ENCODE data around the gene CELF4. TPM values are rescaled to one million over a fixed set of nuclear protein-coding genes. Genes with fewer than 3 reads are reported as not detected.

CELF4 gene
- total RNA-seq, 1 experiment from 2014 or later: not detected

- no peaks in the 10 kb centered on the region for H3K9me3 ChIP-seq (ENCODE audit: control insufficient read depth, insufficient read depth, low read depth, low read length)
- no peak for TF ChIP-seq TCF7L2 (IDR thresholded peaks at IDR 0.05; ENCODE audit: low read depth, low read length)
- TF ChIP-seq, protein P1, sequence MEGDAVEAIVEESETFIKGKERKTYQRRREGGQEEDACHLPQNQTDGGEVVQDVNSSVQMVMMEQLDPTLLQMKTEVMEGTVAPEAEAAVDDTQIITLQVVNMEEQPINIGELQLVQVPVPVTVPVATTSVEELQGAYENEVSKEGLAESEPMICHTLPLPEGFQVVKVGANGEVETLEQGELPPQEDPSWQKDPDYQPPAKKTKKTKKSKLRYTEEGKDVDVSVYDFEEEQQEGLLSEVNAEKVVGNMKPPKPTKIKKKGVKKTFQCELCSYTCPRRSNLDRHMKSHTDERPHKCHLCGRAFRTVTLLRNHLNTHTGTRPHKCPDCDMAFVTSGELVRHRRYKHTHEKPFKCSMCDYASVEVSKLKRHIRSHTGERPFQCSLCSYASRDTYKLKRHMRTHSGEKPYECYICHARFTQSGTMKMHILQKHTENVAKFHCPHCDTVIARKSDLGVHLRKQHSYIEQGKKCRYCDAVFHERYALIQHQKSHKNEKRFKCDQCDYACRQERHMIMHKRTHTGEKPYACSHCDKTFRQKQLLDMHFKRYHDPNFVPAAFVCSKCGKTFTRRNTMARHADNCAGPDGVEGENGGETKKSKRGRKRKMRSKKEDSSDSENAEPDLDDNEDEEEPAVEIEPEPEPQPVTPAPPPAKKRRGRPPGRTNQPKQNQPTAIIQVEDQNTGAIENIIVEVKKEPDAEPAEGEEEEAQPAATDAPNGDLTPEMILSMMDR (IDR thresholded peaks at IDR 0.05): no peak
- TF ChIP-seq POLR2AphosphoS5 (IDR thresholded peaks at IDR 0.05; ENCODE audit: low read depth, low read length): no peak
- TF ChIP-seq SIN3A (IDR thresholded peaks at IDR 0.05; ENCODE audit: borderline replicate concordance, insufficient read depth, low read depth, low read length): no peak
- TF ChIP-seq REST (IDR thresholded peaks at IDR 0.05; ENCODE audit: insufficient read depth in 1 of 2, low read depth in 2 of 2, low read length in 1 of 2): no peak
- no peaks in the 10 kb centered on the region; the same call in 1 of the 2 replicates for H3K27me3 ChIP-seq (ENCODE audit: control insufficient read depth, insufficient read depth, low read length)
- in situ Hi-C loops (cut with HindIII; ENCODE audit: low pct_unique_long_range_greater_than_20kb, low sequenced_read_pairs): no loop called here
- ChIA-PET POLR2A (no interaction called here), CTCF (no interaction called here)
- DNase-seq (ENCODE audit: low read depth, low spot score) (no peak), ATAC-seq (no peak)
- no TSS peak for BruUV-seq (replicated peaks)
- H3K36me3 ChIP-seq (ENCODE audit: control insufficient read depth, insufficient read depth, low read length): no peaks in the 10 kb centered on the region
- no peak overlapping the region for H3K4me3 ChIP-seq (ENCODE audit: low read depth in 2 of 2, low read length in 2 of 2)
- intact Hi-C loops (cut with micrococcal nuclease; ENCODE audit: unreplicated experiment): no loop called here
- no peaks in the 10 kb centered on the region for H3K4me1 ChIP-seq (ENCODE audit: control insufficient read depth, insufficient read depth, low read length)
- H3K27ac ChIP-seq (ENCODE audit: low read length): no peak overlapping the region
These were observed 120.2 kb downstream of the CELF4 start for GRCh38 chr18:37445368-37445767.

DNA sequence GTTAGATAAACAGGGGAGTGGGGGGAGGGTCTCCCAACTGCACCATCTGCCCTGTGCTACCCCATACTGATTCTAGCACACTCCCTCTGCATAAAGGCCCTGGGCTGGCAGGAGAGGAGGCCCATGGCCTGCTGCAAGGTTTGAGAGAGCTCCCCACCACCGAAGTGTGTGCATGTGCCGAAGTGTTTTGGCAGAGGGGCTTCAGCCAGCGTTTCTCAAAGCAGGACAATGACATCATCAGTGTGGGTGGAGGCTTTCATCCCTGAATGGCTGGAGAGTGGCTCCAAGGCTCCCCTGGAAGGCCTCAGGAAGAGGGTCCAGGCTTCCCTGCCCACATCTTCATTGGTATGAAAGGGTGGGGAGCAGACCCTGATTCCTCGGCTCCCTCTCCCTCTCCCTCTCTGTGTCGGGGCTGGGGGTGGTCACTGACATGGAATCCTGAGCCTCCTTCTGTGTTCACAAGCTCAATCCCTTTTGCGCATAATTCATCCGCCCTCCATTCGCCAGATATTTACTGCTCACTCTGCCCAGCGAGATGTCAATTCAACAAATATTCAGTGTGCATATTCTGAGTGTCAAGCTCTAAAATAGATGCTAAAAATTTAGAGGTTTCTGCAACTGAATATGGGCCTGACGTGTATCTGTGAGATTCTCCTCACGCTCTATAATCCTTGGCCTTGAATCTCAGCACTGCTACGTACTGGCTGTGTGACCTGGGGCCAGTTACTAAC, 122.1 kb downstream of the CELF4 start:
- ChIA-PET CTCF (interaction anchor here (0.9 kb wide), 1 partner anchor 57 kb away, joined by 4 read pairs; no protein-coding TSS in a partner anchor), POLR2A (no interaction called here)
- BruUV-seq (replicated peaks): no TSS peak
- DNase-seq (ENCODE audit: low read depth, low spot score) (no peak), ATAC-seq (no peak)
- Histone ChIP-seq H3K4me1 (ENCODE audit: control insufficient read depth, insufficient read depth, low read length) (no peaks in the 10 kb centered on the region), H3K4me3 (ENCODE audit: low read depth in 2 of 2, low read length in 2 of 2) (no peak overlapping the region), H3K27me3 (ENCODE audit: control insufficient read depth, insufficient read depth, low read length) (no peaks in the 10 kb centered on the region; the same call in 1 of the 2 replicates), H3K36me3 (ENCODE audit: control insufficient read depth, insufficient read depth, low read length) (no peaks in the 10 kb centered on the region), H3K27ac (ENCODE audit: low read length) (no peak overlapping the region), H3K9me3 (ENCODE audit: control insufficient read depth, insufficient read depth, low read depth, low read length) (no peaks in the 10 kb centered on the region)
- in situ Hi-C loops (cut with HindIII; ENCODE audit: low pct_unique_long_range_greater_than_20kb, low sequenced_read_pairs) (no loop called here), intact Hi-C loops (cut with micrococcal nuclease; ENCODE audit: unreplicated experiment) (loop anchor here (5.0 kb wide), 1 partner anchor 94 kb away; no protein-coding TSS in a partner anchor)
- no peak for TF ChIP-seq SIN3A (IDR thresholded peaks at IDR 0.05; ENCODE audit: borderline replicate concordance, insufficient read depth, low read depth, low read length)
- TF ChIP-seq, protein P1 (IDR thresholded peaks at IDR 0.05): no peak
- no peak for TF ChIP-seq REST (IDR thresholded peaks at IDR 0.05; ENCODE audit: insufficient read depth in 1 of 2, low read depth in 2 of 2, low read length in 1 of 2)
- no peak for TF ChIP-seq POLR2AphosphoS5 (IDR thresholded peaks at IDR 0.05; ENCODE audit: low read depth, low read length)
- no peak for TF ChIP-seq TCF7L2 (IDR thresholded peaks at IDR 0.05; ENCODE audit: low read depth, low read length)
